ENCODE measurements around the gene BMS1.

The BMS1 gene

DNA sequence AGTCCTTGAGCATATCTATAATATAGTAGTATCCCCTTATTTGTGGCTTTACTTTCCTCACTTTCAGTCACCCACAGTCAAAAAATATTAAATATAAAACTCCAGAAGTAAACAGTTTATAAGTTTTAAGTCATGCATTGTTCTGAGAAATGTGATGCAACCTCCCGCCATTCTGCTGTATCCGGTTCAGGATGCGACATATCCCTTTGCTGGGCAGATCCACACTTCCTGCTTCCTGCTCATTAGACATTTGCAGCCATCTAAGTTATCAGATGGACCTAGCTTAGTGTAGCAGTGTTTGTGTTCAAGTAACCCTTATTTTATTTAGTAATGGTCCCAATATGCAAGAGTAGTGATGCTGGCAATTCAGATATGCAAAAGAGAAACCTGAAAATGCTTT lies 38.9 kb upstream of the BMS1 start:
- Histone ChIP-seq H3K9ac (ENCODE audit: low read length) (no peak overlapping the region), H3K4me3 (ENCODE audit: insufficient read depth, low read length, poor library complexity, severe bottlenecking) (no peak overlapping the region), H3F3A (ENCODE audit: insufficient read depth) (no peaks in the 10 kb centered on the region), H4K20me1 (ENCODE audit: low read depth, low read length) (no peaks in the 10 kb centered on the region), H3K36me3 (ENCODE audit: low read length) (no peaks in the 10 kb centered on the region), H3K27me3 (ENCODE audit: low read length) (no peaks in the 10 kb centered on the region), H3K9me2 (replicated peaks; ENCODE audit: insufficient read depth, low read length) (no peaks in the 10 kb centered on the region), H2AFZ (ENCODE audit: low read depth, low read length, severe bottlenecking) (no peak overlapping the region), H3K27ac (ENCODE audit: low read depth, low read length) (no peak overlapping the region), H3K4me2 (ENCODE audit: low read depth, low read length, poor library complexity, severe bottlenecking) (no peak overlapping the region), H3K79me2 (ENCODE audit: insufficient read depth, low read length) (no peaks in the 10 kb centered on the region), H3K9me3 (ENCODE audit: insufficient read depth, low read length) (no peaks in the 10 kb centered on the region)
- TF ChIP-seq EZH2phosphoT487 (conservative IDR thresholded peaks at IDR 0.05; ENCODE audit: low read length), result no peak
- TF ChIP-seq, protein P1, sequence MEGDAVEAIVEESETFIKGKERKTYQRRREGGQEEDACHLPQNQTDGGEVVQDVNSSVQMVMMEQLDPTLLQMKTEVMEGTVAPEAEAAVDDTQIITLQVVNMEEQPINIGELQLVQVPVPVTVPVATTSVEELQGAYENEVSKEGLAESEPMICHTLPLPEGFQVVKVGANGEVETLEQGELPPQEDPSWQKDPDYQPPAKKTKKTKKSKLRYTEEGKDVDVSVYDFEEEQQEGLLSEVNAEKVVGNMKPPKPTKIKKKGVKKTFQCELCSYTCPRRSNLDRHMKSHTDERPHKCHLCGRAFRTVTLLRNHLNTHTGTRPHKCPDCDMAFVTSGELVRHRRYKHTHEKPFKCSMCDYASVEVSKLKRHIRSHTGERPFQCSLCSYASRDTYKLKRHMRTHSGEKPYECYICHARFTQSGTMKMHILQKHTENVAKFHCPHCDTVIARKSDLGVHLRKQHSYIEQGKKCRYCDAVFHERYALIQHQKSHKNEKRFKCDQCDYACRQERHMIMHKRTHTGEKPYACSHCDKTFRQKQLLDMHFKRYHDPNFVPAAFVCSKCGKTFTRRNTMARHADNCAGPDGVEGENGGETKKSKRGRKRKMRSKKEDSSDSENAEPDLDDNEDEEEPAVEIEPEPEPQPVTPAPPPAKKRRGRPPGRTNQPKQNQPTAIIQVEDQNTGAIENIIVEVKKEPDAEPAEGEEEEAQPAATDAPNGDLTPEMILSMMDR (IDR thresholded peaks at IDR 0.05; ENCODE audit: insufficient read depth, low read length, poor library complexity, severe bottlenecking), result no peak

DNA sequence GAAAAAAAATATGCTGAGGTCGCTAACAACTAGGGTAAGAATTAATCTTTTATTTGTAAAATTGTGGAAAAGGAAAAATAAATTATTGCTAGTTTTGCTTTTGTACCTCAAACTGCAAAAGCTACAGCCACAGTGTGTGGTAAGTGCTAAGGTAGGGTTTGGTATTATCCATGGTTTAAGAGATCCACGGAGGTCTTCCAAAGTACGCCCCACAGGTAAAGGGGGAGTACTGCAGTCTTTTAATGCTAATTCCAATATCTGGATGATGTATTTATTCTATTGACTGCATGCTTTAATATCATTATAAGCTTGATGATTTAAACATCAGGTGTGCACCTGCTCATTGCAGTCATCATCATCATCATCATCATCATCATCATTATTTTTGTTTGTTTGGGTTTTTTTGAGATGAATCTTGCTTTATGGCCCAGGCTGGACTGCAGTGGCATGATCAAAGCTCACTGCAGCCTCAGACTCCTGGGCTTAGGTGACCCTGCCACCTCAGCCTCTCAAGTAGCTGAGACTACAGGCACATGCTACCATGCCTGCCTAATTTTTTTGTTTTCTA lies 38.4 kb upstream of the BMS1 start:
- Histone ChIP-seq H3K4me2 (ENCODE audit: low read depth, low read length, poor library complexity, severe bottlenecking) (no peak overlapping the region), H3K36me3 (ENCODE audit: low read length) (no peaks in the 10 kb centered on the region), H4K20me1 (ENCODE audit: low read depth, low read length) (no peaks in the 10 kb centered on the region), H3K4me3 (ENCODE audit: insufficient read depth, low read length, poor library complexity, severe bottlenecking) (no peak overlapping the region), H3F3A (ENCODE audit: insufficient read depth) (no peaks in the 10 kb centered on the region), H3K27ac (ENCODE audit: low read depth, low read length) (no peak overlapping the region), H3K9me3 (ENCODE audit: insufficient read depth, low read length) (no peaks in the 10 kb centered on the region), H3K27me3 (ENCODE audit: low read length) (no peaks in the 10 kb centered on the region), H3K79me2 (ENCODE audit: insufficient read depth, low read length) (no peaks in the 10 kb centered on the region), H3K9me2 (replicated peaks; ENCODE audit: insufficient read depth, low read length) (no peaks in the 10 kb centered on the region), H2AFZ (ENCODE audit: low read depth, low read length, severe bottlenecking) (no peak overlapping the region), H3K9ac (ENCODE audit: low read length) (no peak overlapping the region)
- no peak for TF ChIP-seq EZH2phosphoT487 (conservative IDR thresholded peaks at IDR 0.05; ENCODE audit: low read length)
- TF ChIP-seq, protein P1 (IDR thresholded peaks at IDR 0.05; ENCODE audit: insufficient read depth, low read length, poor library complexity, severe bottlenecking), result no peak

DNA sequence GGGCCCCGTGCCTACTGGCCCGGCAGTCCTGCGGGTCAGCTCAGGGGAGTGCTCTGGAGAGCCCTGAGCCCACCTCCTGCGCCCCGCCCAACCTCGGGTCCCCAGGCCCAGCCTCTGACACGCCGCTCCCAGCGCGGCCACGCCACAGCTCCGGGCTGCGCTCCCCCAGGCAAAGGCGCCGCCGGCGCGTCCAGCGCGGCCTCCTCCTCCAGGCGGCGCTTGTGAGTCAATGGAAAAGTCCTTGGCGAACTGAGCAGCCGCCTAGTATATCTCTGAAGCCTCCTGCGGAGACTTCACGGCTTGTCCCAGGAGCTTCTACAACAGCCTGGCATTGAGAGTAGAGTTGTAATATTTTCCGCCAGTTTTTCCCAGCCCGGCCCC lies 29.5 kb upstream of the BMS1 start:
- H3K36me3 ChIP-seq (ENCODE audit: low read length), result no peaks in the 10 kb centered on the region
- H3K9me2 ChIP-seq (replicated peaks; ENCODE audit: insufficient read depth, low read length), result no peaks in the 10 kb centered on the region
- no peaks in the 10 kb centered on the region for H3K9me3 ChIP-seq (ENCODE audit: insufficient read depth, low read length)
- H3K9ac ChIP-seq (ENCODE audit: low read length), result no peak overlapping the region
- no peak overlapping the region for H3K4me2 ChIP-seq (ENCODE audit: low read depth, low read length, poor library complexity, severe bottlenecking)
- TF ChIP-seq, protein P1 (IDR thresholded peaks at IDR 0.05; ENCODE audit: insufficient read depth, low read length, poor library complexity, severe bottlenecking), result no peak
- no peak for TF ChIP-seq EZH2phosphoT487 (conservative IDR thresholded peaks at IDR 0.05; ENCODE audit: low read length)
- no peak overlapping the region for H2AFZ ChIP-seq (ENCODE audit: low read depth, low read length, severe bottlenecking)
- H3K27me3 ChIP-seq (ENCODE audit: low read length), result no peaks in the 10 kb centered on the region
- H4K20me1 ChIP-seq (ENCODE audit: low read depth, low read length), result no peaks in the 10 kb centered on the region
- H3F3A ChIP-seq (ENCODE audit: insufficient read depth), result no peaks in the 10 kb centered on the region
- H3K79me2 ChIP-seq (ENCODE audit: insufficient read depth, low read length), result no peaks in the 10 kb centered on the region
- H3K27ac ChIP-seq (ENCODE audit: low read depth, low read length), result no peak overlapping the region
- no peak overlapping the region for H3K4me3 ChIP-seq (ENCODE audit: insufficient read depth, low read length, poor library complexity, severe bottlenecking)

Measured in SU-DHL-6 (cell line).